NCI-H510A treated with DMSO at 0.1 percent for 48 hours (cell line): ENCODE measurements around the gene GNA15.
"Not testable (repeated sequence)": the region's sequence is repeated elsewhere in the genome, so short reads cannot be mapped to it uniquely, and the experiment has no call there.

Experiments used
- DNase-seq: peaks from one replicate; lab custom pipeline; 2025; lab: John Stamatoyannopoulos, UW

GNA15 gene

GRCh38 chr19:3190921-3191805, 55.3 kb downstream of the GNA15 start:
- no peak for DNase-seq

- not testable (repeated sequence) for DNase-seq
These were observed 55.9 kb downstream of the GNA15 start for GRCh38 chr19:3191806-3192104.

GRCh38 chr19:3192228-3192635, 56.4 kb downstream of the GNA15 start:
- no peak for DNase-seq

- DNase-seq = no peak
These were observed 56.9 kb downstream of the GNA15 start for GRCh38 chr19:3192684-3193083.

- no peak for DNase-seq
These were observed 57.6 kb downstream of the GNA15 start for GRCh38 chr19:3193256-3194105.

- no peak for DNase-seq
These were observed 58.6 kb downstream of the GNA15 start for GRCh38 chr19:3194106-3195087.

GRCh38 chr19:3196064-3196932, 60.5 kb downstream of the GNA15 start:
- no peak for DNase-seq

GRCh38 chr19:3196933-3197205, 61.0 kb downstream of the GNA15 start:
- DNase-seq = no peak

GRCh38 chr19:3198901-3199700, 63.3 kb downstream of the GNA15 start:
- DNase-seq = no peak

- DNase-seq = no peak
These were observed 65.4 kb downstream of the GNA15 start for GRCh38 chr19:3201072-3201700.

- DNase-seq = no peak
These were observed 66.1 kb downstream of the GNA15 start for GRCh38 chr19:3201911-3202310.

GRCh38 chr19:3202346-3202745, 66.5 kb downstream of the GNA15 start:
- DNase-seq = no peak

GRCh38 chr19:3202895-3203294, 67.1 kb downstream of the GNA15 start:
- DNase-seq = not testable (repeated sequence)

- DNase-seq = no peak
These were observed 68.2 kb downstream of the GNA15 start for GRCh38 chr19:3203805-3204645.

GRCh38 chr19:3204646-3205275, 68.9 kb downstream of the GNA15 start:
- no peak for DNase-seq

- DNase-seq = no peak
These were observed 70.6 kb downstream of the GNA15 start for GRCh38 chr19:3206216-3206953.

GRCh38 chr19:3207461-3208242, 71.8 kb downstream of the GNA15 start:
- DNase-seq = no peak
